Stimulated activated memory B cell treated with anti-CD40 and anti-IgM and Interleukin-4, amounts not matched to agents 10 μg/mL and 1 μg/mL and 100 μg/mL, for 72 hours (primary cell): ENCODE measurements around the gene IFNG-AS1.
A peak's percentile ranks its signal among the peaks of the same experiment; 100 is the strongest.

ENCODE experiments used
- ATAC-seq: fragments of 150-1000 bp; cut with Tn5 transposase; 2 replicates; pipeline ENCODE4 v1.10.0; 2021
- H3K27ac Mint-ChIP-seq: one replicate; pipeline ENCODE4 v1.8.0; 2022; ENCODE audit warnings: mild to moderate bottlenecking, mixed read lengths
- H3K27me3 Mint-ChIP-seq: one replicate; pipeline ENCODE4 v1.8.0; 2022; ENCODE audit warnings: mixed read lengths
- H3K36me3 Mint-ChIP-seq: one replicate; pipeline ENCODE4 v1.8.0; 2022; ENCODE audit warnings: mixed read lengths
- H3K4me1 Mint-ChIP-seq: one replicate; pipeline ENCODE4 v1.8.0; 2022; ENCODE audit warnings: mixed read lengths
- H3K4me3 Mint-ChIP-seq: one replicate; pipeline ENCODE4 v1.8.0; 2022; ENCODE audit warnings: mild to moderate bottlenecking, moderate library complexity, mixed read lengths
- H3K9me3 Mint-ChIP-seq: one replicate; pipeline ENCODE4 v1.8.0; 2022; ENCODE audit warnings: mixed read lengths

Gene IFNG-AS1

DNA sequence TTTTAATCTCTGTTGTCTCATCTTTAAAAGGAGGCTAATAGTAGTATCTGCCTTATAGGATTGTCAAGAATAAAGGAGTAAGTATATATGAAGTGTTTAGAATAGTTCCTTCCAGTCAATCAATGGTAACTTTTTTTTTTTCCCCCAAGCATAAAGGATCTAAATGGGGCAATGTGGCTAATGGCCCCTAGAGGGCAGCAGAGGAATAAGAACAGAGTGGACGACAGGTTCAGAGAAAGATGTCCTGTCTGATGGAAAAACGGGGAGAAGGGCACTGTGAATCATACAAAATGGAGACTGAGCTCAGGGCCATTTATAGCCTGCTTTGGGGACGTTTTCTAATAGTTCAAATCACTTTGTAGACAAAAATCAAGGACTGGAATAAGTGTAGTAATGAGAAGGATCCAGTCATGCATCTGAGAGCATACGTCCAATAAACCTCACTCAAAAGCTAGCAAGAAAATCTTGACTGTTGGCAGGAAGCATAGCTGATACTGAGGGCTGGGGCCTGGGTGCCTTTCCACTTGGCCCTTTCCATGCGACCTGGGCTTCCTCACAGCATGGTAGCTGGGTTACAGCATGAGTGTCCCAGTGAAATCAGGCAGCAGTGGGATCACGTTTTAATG is 51.3 kb downstream of the IFNG-AS1 start:
- H3K36me3 Mint-ChIP-seq: peaks cover 6% of the 10 kb centered on the region
- peaks cover 27% of the 10 kb centered on the region for H3K4me1 Mint-ChIP-seq
- H3K9me3 Mint-ChIP-seq: no peaks in the 10 kb centered on the region
- H3K27me3 Mint-ChIP-seq: no peaks in the 10 kb centered on the region
- peak overlapping the region; percentile 85 for H3K27ac Mint-ChIP-seq
- H3K4me3 Mint-ChIP-seq: peak overlapping the region; percentile 6
- ATAC-seq: peak; percentile 68

GRCh38 chr12:68042212-68042699 is 53.0 kb downstream of the IFNG-AS1 start:
- Mint-ChIP-seq H3K4me3 (peak overlapping the region; percentile 8), H3K27ac (peak overlapping the region; percentile 85)
- ATAC-seq: peak; percentile 95

GRCh38 chr12:68043435-68043834 is 54.2 kb downstream of the IFNG-AS1 start:
- no peak overlapping the region for H3K27ac Mint-ChIP-seq
- H3K4me3 Mint-ChIP-seq: no peak overlapping the region
- H3K4me1 Mint-ChIP-seq: peaks cover 27% of the 10 kb centered on the region
- no peaks in the 10 kb centered on the region for H3K9me3 Mint-ChIP-seq
- H3K27me3 Mint-ChIP-seq: no peaks in the 10 kb centered on the region
- ATAC-seq: no peak
- peaks cover 6% of the 10 kb centered on the region for H3K36me3 Mint-ChIP-seq

More at GRCh38 chr12:68042212-68042699, 53.0 kb downstream of the IFNG-AS1 start:
- Mint-ChIP-seq H3K4me1 (peaks cover 27% of the 10 kb centered on the region), H3K27me3 (no peaks in the 10 kb centered on the region), H3K9me3 (no peaks in the 10 kb centered on the region), H3K36me3 (peaks cover 6% of the 10 kb centered on the region)

DNA sequence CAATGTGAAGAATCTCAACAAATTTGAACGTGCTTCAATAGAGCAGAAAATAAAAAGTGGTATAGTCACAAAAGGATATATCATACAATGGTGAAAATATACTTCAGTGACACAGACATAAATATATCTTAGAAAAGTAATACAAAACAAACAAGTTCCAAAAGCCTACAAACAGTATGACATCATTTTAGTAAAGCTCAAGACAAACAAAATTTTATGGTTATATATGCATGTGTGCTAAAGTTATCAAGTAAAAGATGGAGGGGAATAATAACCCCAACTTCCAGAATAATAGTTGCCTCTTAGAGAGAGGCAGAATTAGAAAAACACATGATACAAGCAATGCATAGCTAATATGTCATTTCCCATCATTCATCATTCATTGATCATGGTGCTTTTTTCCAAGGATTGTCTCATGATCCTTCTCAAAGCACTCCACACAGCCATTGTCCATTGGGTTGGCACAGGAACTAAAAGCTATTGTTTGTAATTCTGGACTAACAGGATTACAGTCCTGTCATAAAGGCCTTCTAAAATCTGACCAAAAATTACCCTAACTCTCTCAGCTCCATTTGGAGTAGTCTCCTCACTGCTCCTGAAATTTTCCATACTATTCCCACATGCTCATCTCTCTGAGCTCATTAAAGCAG is 59.5 kb downstream of the IFNG-AS1 start:
- Mint-ChIP-seq H3K9me3 (no peaks in the 10 kb centered on the region), H3K27ac (no peak overlapping the region), H3K4me1 (no peaks in the 10 kb centered on the region)

GRCh38 chr12:68056300-68056699 is 67.1 kb downstream of the IFNG-AS1 start:
- Mint-ChIP-seq H3K4me3 (no peak overlapping the region), H3K27ac (no peak overlapping the region), H3K36me3 (peaks cover 48% of the 10 kb centered on the region), H3K9me3 (peaks cover 22% of the 10 kb centered on the region), H3K4me1 (peaks cover 16% of the 10 kb centered on the region), H3K27me3 (no peaks in the 10 kb centered on the region)
- ATAC-seq: no peak

More for the DNA sequence above, 59.5 kb downstream of the IFNG-AS1 start:
- no peak for ATAC-seq
- peaks cover 6% of the 10 kb centered on the region for H3K36me3 Mint-ChIP-seq
- no peaks in the 10 kb centered on the region for H3K27me3 Mint-ChIP-seq
- no peak overlapping the region for H3K4me3 Mint-ChIP-seq

- H3K27ac Mint-ChIP-seq: no peak overlapping the region
- no peak for ATAC-seq
- no peaks in the 10 kb centered on the region for H3K27me3 Mint-ChIP-seq
- peaks cover 20% of the 10 kb centered on the region for H3K9me3 Mint-ChIP-seq
- peaks cover 65% of the 10 kb centered on the region for H3K36me3 Mint-ChIP-seq
- H3K4me1 Mint-ChIP-seq: peaks cover 22% of the 10 kb centered on the region
- no peak overlapping the region for H3K4me3 Mint-ChIP-seq
These were observed 74.8 kb downstream of the IFNG-AS1 start for GRCh38 chr12:68063900-68064590.

DNA sequence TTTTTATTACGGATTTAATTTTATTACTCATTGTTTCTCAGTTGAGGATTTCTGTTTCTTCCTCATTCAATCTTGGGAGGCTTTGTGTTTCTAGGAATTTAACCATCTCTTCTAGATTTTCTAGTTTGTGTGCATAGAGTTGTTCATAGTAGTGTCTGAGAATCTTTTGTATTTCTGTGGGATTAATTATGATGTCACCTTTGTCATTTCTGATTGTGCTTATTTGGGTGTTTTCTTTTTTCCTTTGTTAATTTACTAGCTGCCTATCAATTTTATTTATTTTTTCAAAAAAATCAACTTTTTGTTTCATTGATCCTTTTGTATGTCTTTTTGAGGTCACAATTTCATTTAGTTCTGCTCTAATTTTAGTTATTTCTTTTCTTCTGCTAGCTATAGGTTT is 75.9 kb downstream of the IFNG-AS1 start:
- H3K9me3 Mint-ChIP-seq: peaks cover 18% of the 10 kb centered on the region
- H3K27ac Mint-ChIP-seq: peak overlapping the region; percentile 55
- peaks cover 56% of the 10 kb centered on the region for H3K36me3 Mint-ChIP-seq
- no peak overlapping the region for H3K4me3 Mint-ChIP-seq
- no peak for ATAC-seq
- peaks cover 29% of the 10 kb centered on the region for H3K4me1 Mint-ChIP-seq
- no peaks in the 10 kb centered on the region for H3K27me3 Mint-ChIP-seq

- H3K4me1 Mint-ChIP-seq: peaks cover 34% of the 10 kb centered on the region
- H3K27me3 Mint-ChIP-seq: no peaks in the 10 kb centered on the region
- H3K36me3 Mint-ChIP-seq: peaks cover 51% of the 10 kb centered on the region
- H3K9me3 Mint-ChIP-seq: peaks cover 17% of the 10 kb centered on the region
- peak overlapping the region; percentile 55 for H3K27ac Mint-ChIP-seq
- no peak for ATAC-seq
- no peak overlapping the region for H3K4me3 Mint-ChIP-seq
These were observed 76.4 kb downstream of the IFNG-AS1 start for GRCh38 chr12:68065687-68066086.

- Mint-ChIP-seq H3K27me3 (no peaks in the 10 kb centered on the region), H3K36me3 (peaks cover 33% of the 10 kb centered on the region), H3K27ac (no peak overlapping the region), H3K4me3 (no peak overlapping the region), H3K4me1 (peaks cover 34% of the 10 kb centered on the region), H3K9me3 (peaks cover 7% of the 10 kb centered on the region)
- no peak for ATAC-seq
These were observed 78.6 kb downstream of the IFNG-AS1 start for GRCh38 chr12:68067762-68068376.

GRCh38 chr12:68069275-68069674 is 80.0 kb downstream of the IFNG-AS1 start:
- Mint-ChIP-seq H3K27ac (no peak overlapping the region), H3K9me3 (peaks cover 7% of the 10 kb centered on the region), H3K4me1 (peaks cover 34% of the 10 kb centered on the region), H3K36me3 (peaks cover 33% of the 10 kb centered on the region), H3K27me3 (no peaks in the 10 kb centered on the region), H3K4me3 (no peak overlapping the region)
- no peak for ATAC-seq
